ENCODE results near the gene ATR. TPM values are rescaled to one million over a fixed set of nuclear protein-coding genes. Genes with fewer than 3 reads are reported as not detected.

The ATR gene
- total and polyA plus RNA-seq, 7 donors, result 3.7 to 11.1 (median 7.5) TPM

- ATAC-seq, result no peak
Measured at GRCh38 chr3:142623194-142623593, 44.7 kb upstream of the ATR start.

DNA sequence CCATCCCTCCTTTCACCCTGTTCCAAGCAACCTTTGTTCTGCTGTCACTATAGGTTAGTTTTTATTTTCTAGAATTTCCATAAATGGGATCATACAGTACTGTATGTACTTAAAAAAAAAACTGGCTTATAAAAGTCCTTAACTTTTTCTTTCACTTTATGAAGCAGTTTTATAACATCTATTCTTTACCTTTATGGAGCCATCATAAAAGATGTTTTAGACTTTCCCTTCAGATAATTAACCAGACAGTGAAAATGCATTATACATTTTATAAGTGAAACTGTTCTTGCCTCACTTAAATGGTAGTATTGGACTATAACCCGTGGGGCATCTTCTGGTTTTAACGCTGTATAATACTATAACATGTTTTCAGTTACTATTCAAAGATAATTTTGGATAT lies 43.9 kb upstream of the ATR start:
- peaks cover 4% of the 10 kb centered on the region for H3K4me1 ChIP-seq
- ATAC-seq, result no peak
- 85 to 92% (median 87%) methylated on average over 2 of the region's 2 CpGs for WGBS, 3 donors
- no peak for DNase-seq
- H3K27me3 ChIP-seq (ENCODE audit: insufficient read depth in 3 of 3, low read length in 2 of 3), result no peaks in the 10 kb centered on the region
- no peak for TF ChIP-seq CTCF (IDR thresholded peaks at IDR 0.05)
- no peak overlapping the region for H3K4me3 ChIP-seq
- no peaks in the 10 kb centered on the region for H3K36me3 ChIP-seq (ENCODE audit: insufficient read depth in 1 of 2, low read depth in 1 of 2)
- no peak overlapping the region for H3K27ac ChIP-seq
- H3K9me3 ChIP-seq, result no peaks in the 10 kb centered on the region
- intact Hi-C loops (cut with DNase I), result no loop called here

More at GRCh38 chr3:142623194-142623593, 44.7 kb upstream of the ATR start:
- Histone ChIP-seq H3K27me3 (ENCODE audit: insufficient read depth in 3 of 3, low read length in 2 of 3) (no peaks in the 10 kb centered on the region), H3K4me1 (peaks cover 4% of the 10 kb centered on the region), H3K4me3 (no peak overlapping the region), H3K36me3 (ENCODE audit: insufficient read depth in 1 of 2, low read depth in 1 of 2) (no peaks in the 10 kb centered on the region), H3K27ac (no peak overlapping the region), H3K9me3 (no peaks in the 10 kb centered on the region)
- intact Hi-C loops (cut with DNase I), result no loop called here
- DNase-seq, result no peak
- no peak for TF ChIP-seq CTCF (IDR thresholded peaks at IDR 0.05)

GRCh38 chr3:142618917-142619461 lies 40.5 kb upstream of the ATR start:
- 91 to 94% (median 93%) methylated on average over 3 of the region's 3 CpGs for WGBS, 3 donors
- intact Hi-C loops (cut with DNase I), result no loop called here
- ATAC-seq, result no peak

DNA sequence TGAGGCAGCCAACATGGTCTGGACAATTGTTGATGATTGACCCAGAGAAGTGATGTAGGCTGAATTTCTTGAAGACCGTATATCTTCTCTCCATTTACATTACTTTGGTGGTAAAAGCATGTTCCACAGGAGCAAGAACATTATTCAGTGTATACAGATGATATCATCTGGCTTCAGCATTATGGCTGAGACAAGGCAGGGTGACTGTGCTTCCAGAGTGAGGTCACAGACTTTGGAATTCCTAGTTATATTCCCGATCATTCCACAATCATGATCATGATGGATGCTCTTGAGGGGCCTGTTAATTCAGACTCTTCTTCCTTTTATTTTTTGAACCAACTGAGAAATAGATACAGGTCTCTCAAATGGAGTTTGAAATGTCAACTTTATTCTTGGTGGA lies 36.6 kb upstream of the ATR start:
- no peaks in the 10 kb centered on the region for H3K4me1 ChIP-seq
- TF ChIP-seq CTCF (IDR thresholded peaks at IDR 0.05), result no peak
- H3K27me3 ChIP-seq (ENCODE audit: insufficient read depth in 3 of 3, low read length in 2 of 3), result no peaks in the 10 kb centered on the region
- intact Hi-C loops (cut with DNase I), result no loop called here
- no peak overlapping the region for H3K27ac ChIP-seq
- 81 to 93% (median 83%) methylated on average over 2 of the region's 2 CpGs for WGBS, 3 donors
- no peaks in the 10 kb centered on the region for H3K9me3 ChIP-seq
- DNase-seq (no peak), ATAC-seq (no peak)
- no peak overlapping the region for H3K4me3 ChIP-seq
- no peaks in the 10 kb centered on the region for H3K36me3 ChIP-seq (ENCODE audit: insufficient read depth in 1 of 2, low read depth in 1 of 2)

More at GRCh38 chr3:142618917-142619461, 40.5 kb upstream of the ATR start:
- Histone ChIP-seq H3K4me1 (no peaks in the 10 kb centered on the region), H3K9me3 (no peaks in the 10 kb centered on the region), H3K27ac (no peak overlapping the region), H3K4me3 (no peak overlapping the region), H3K36me3 (ENCODE audit: insufficient read depth in 1 of 2, low read depth in 1 of 2) (no peaks in the 10 kb centered on the region), H3K27me3 (ENCODE audit: insufficient read depth in 3 of 3, low read length in 2 of 3) (no peaks in the 10 kb centered on the region)
- no peak for TF ChIP-seq CTCF (IDR thresholded peaks at IDR 0.05)
- no peak for DNase-seq

- no peak for DNase-seq
- 73 to 85% (median 81%) methylated on average over 2 of the region's 2 CpGs for WGBS, 3 donors
- Histone ChIP-seq H3K27me3 (ENCODE audit: insufficient read depth in 3 of 3, low read length in 2 of 3) (no peaks in the 10 kb centered on the region), H3K4me3 (no peak overlapping the region), H3K36me3 (ENCODE audit: insufficient read depth in 1 of 2, low read depth in 1 of 2) (no peaks in the 10 kb centered on the region), H3K9me3 (no peaks in the 10 kb centered on the region), H3K27ac (no peak overlapping the region), H3K4me1 (no peaks in the 10 kb centered on the region)
- ATAC-seq, result no peak
- no peak for TF ChIP-seq CTCF (IDR thresholded peaks at IDR 0.05)
- intact Hi-C loops (cut with DNase I), result no loop called here
Measured at GRCh38 chr3:142614059-142614626, 35.6 kb upstream of the ATR start.
